Measurements from ENCODE around the gene KIAA1217.

Gene KIAA1217

GRCh38 chr10:24208661-24209431 lies at the start of gene KIAA1217:
KIAA1217 (plus strand) TSS chr10:24209138; CDS start chr10:24209194, 56 bp downstream.
- no peak for DNase-seq (ENCODE audit: extremely low read depth in 1 of 2, low read depth in 1 of 2)

- no peak for DNase-seq (ENCODE audit: extremely low read depth in 1 of 2, low read depth in 1 of 2)
Measured at GRCh38 chr10:24162206-24162985, 46.5 kb upstream of the KIAA1217 start.

GRCh38 chr10:24163485-24163884 lies 45.5 kb upstream of the KIAA1217 start:
- no peak for DNase-seq (ENCODE audit: extremely low read depth in 1 of 2, low read depth in 1 of 2)

- DNase-seq (ENCODE audit: extremely low read depth in 1 of 2, low read depth in 1 of 2), result no peak
Measured at GRCh38 chr10:24168258-24169170, 40.4 kb upstream of the KIAA1217 start.

GRCh38 chr10:24170199-24170598 lies 38.7 kb upstream of the KIAA1217 start:
- no peak for DNase-seq (ENCODE audit: extremely low read depth in 1 of 2, low read depth in 1 of 2)

- no peak for DNase-seq (ENCODE audit: extremely low read depth in 1 of 2, low read depth in 1 of 2)
Measured at GRCh38 chr10:24172909-24173308, 36.0 kb upstream of the KIAA1217 start.

- no peak for DNase-seq (ENCODE audit: extremely low read depth in 1 of 2, low read depth in 1 of 2)
Measured at GRCh38 chr10:24174014-24174413, 34.9 kb upstream of the KIAA1217 start.

GRCh38 chr10:24176658-24177057 lies 32.3 kb upstream of the KIAA1217 start:
- DNase-seq (ENCODE audit: extremely low read depth in 1 of 2, low read depth in 1 of 2), result no peak

- DNase-seq (ENCODE audit: extremely low read depth in 1 of 2, low read depth in 1 of 2), result no peak
Measured at GRCh38 chr10:24177636-24178035, 31.3 kb upstream of the KIAA1217 start.

- DNase-seq (ENCODE audit: extremely low read depth in 1 of 2, low read depth in 1 of 2), result no peak
Measured at GRCh38 chr10:24180891-24181290, 28.0 kb upstream of the KIAA1217 start.

GRCh38 chr10:24184455-24184854 lies 24.5 kb upstream of the KIAA1217 start:
- no peak for DNase-seq (ENCODE audit: extremely low read depth in 1 of 2, low read depth in 1 of 2)

- DNase-seq (ENCODE audit: extremely low read depth in 1 of 2, low read depth in 1 of 2), result no peak
Measured at GRCh38 chr10:24193330-24193729, 15.6 kb upstream of the KIAA1217 start.

- no peak for DNase-seq (ENCODE audit: extremely low read depth in 1 of 2, low read depth in 1 of 2)
Measured at GRCh38 chr10:24197263-24197662, 11.7 kb upstream of the KIAA1217 start.

GRCh38 chr10:24201503-24202180 lies 7.3 kb upstream of the KIAA1217 start:
- DNase-seq (ENCODE audit: extremely low read depth in 1 of 2, low read depth in 1 of 2), result no peak

- DNase-seq (ENCODE audit: extremely low read depth in 1 of 2, low read depth in 1 of 2), result no peak
Measured at GRCh38 chr10:24202181-24202570, 6.8 kb upstream of the KIAA1217 start.

GRCh38 chr10:24205821-24206220 lies 3.1 kb upstream of the KIAA1217 start:
- no peak for DNase-seq (ENCODE audit: extremely low read depth in 1 of 2, low read depth in 1 of 2)

- no peak for DNase-seq (ENCODE audit: extremely low read depth in 1 of 2, low read depth in 1 of 2)
Measured at GRCh38 chr10:24206334-24206733, 2.6 kb upstream of the KIAA1217 start.

GRCh38 chr10:24206926-24207325 lies 2.0 kb upstream of the KIAA1217 start:
- DNase-seq (ENCODE audit: extremely low read depth in 1 of 2, low read depth in 1 of 2), result no peak

GRCh38 chr10:24207341-24207740 lies 1.6 kb upstream of the KIAA1217 start:
- DNase-seq (ENCODE audit: extremely low read depth in 1 of 2, low read depth in 1 of 2), result no peak

- DNase-seq (ENCODE audit: extremely low read depth in 1 of 2, low read depth in 1 of 2), result no peak
Measured at GRCh38 chr10:24207781-24208611, 942 bp upstream of the KIAA1217 start.
